Kasumi-1 (cell line): ENCODE measurements around the gene FHL2.

Experiments
- DNase-seq, 2 experiments: peaks; one replicate each; lab custom pipeline; 2025; lab: John Stamatoyannopoulos, UW

FHL2 gene

GRCh38 chr2:105397025-105397722 lies 1.7 kb downstream of the FHL2 start:
- no peak for DNase-seq

- no peak for DNase-seq
Observed at GRCh38 chr2:105396254-105397024, 2.4 kb downstream of the FHL2 start.

- DNase-seq, result no peak
Observed at GRCh38 chr2:105395691-105396090, 3.2 kb downstream of the FHL2 start.

GRCh38 chr2:105394951-105395611 lies 3.8 kb downstream of the FHL2 start:
- DNase-seq, result no peak

GRCh38 chr2:105393373-105394055 lies 5.3 kb downstream of the FHL2 start:
- no peak for DNase-seq

GRCh38 chr2:105391763-105392662 lies 6.8 kb downstream of the FHL2 start:
- DNase-seq, result no peak

GRCh38 chr2:105391058-105391627 lies 7.7 kb downstream of the FHL2 start:
- no peak for DNase-seq

- no peak for DNase-seq
Observed at GRCh38 chr2:105390454-105390853, 8.4 kb downstream of the FHL2 start.

- no peak for DNase-seq
Observed at GRCh38 chr2:105388971-105389381, 9.9 kb downstream of the FHL2 start.

GRCh38 chr2:105387225-105387624 lies 11.6 kb downstream of the FHL2 start:
- DNase-seq, result no peak

- DNase-seq, result no peak
Observed at GRCh38 chr2:105385731-105386540, 12.9 kb downstream of the FHL2 start.

- DNase-seq, result no peak
Observed at GRCh38 chr2:105384861-105385260, 14.0 kb downstream of the FHL2 start.

- DNase-seq, result no peak
Observed at GRCh38 chr2:105384216-105384615, 14.6 kb downstream of the FHL2 start.

- DNase-seq, result peak; percentile 46 to 55
Observed at GRCh38 chr2:105383432-105384166, 15.3 kb downstream of the FHL2 start.

- no peak for DNase-seq
Observed at GRCh38 chr2:105382177-105382576, 16.7 kb downstream of the FHL2 start.

- DNase-seq, result no peak
Observed at GRCh38 chr2:105381101-105381668, 17.7 kb downstream of the FHL2 start.

- no peak for DNase-seq
Observed at GRCh38 chr2:105380432-105381100, 18.3 kb downstream of the FHL2 start.

GRCh38 chr2:105379741-105380186 lies 19.1 kb downstream of the FHL2 start:
- peak; percentile 57 to 79 for DNase-seq
